GM12892 (cell line): ENCODE results near the gene RBM8A.
A peak's percentile ranks its signal among the peaks of the same experiment; 100 is the strongest.

Experiments
- DNase-seq: peaks from one replicate; pipeline ENCODE4 v3.0.0; 2011; ENCODE audit not compliant: insufficient read length
- FAIRE-seq: peaks from 2 replicates; lab custom pipeline; 2011; peaks lifted over from hg19 to GRCh38; lab: Jason Lieb, UNC
- POLR2A ChIP-seq: IDR thresholded peaks from 2 replicates; pipeline ENCODE4 v1.6.1; 2011; ENCODE audit warnings: low read depth, low read length, control low read depth
- POLR2AphosphoS5 ChIP-seq: IDR thresholded peaks from 2 replicates; pipeline ENCODE4 v1.6.1; 2011; ENCODE audit warnings: low read depth, low read length, control low read depth
- TAF1 ChIP-seq: IDR thresholded peaks from 2 replicates; pipeline ENCODE4 v1.6.1; 2011; ENCODE audit warnings: low read depth, mild to moderate bottlenecking, control low read depth, low read length, borderline replicate concordance

Gene RBM8A

GRCh38 chr1:145887631-145888030 is 39.7 kb downstream of the RBM8A start:
- DNase-seq = no peak
- no peak for FAIRE-seq
- TF ChIP-seq POLR2AphosphoS5 (no peak), POLR2A (no peak), TAF1 (no peak)

- TF ChIP-seq POLR2A (no peak), TAF1 (no peak), POLR2AphosphoS5 (no peak)
- FAIRE-seq (no peak), DNase-seq (no peak)
Measured at GRCh38 chr1:145886816-145887215, 40.5 kb downstream of the RBM8A start.

GRCh38 chr1:145886390-145886789 is 40.9 kb downstream of the RBM8A start:
- no peak for FAIRE-seq
- DNase-seq = no peak
- no peak for TF ChIP-seq POLR2AphosphoS5
- TF ChIP-seq TAF1 = no peak
- TF ChIP-seq POLR2A = no peak

GRCh38 chr1:145885738-145886287 is 41.5 kb downstream of the RBM8A start, which contains the start of gene ANKRD35:
ANKRD35 (minus strand) TSS chr1:145885866; CDS start chr1:145885758, 108 bp downstream.
- DNase-seq (peak; percentile 97), FAIRE-seq (peak; percentile 53)
- TF ChIP-seq POLR2AphosphoS5 (no peak), POLR2A (no peak), TAF1 (no peak)

GRCh38 chr1:145884675-145885074 is 42.6 kb downstream of the RBM8A start:
- TF ChIP-seq TAF1 (no peak), POLR2A (no peak), POLR2AphosphoS5 (no peak)
- DNase-seq (no peak), FAIRE-seq (peak; percentile 60)

GRCh38 chr1:145879775-145880174 is 47.5 kb downstream of the RBM8A start:
- FAIRE-seq = no peak
- no peak for TF ChIP-seq POLR2AphosphoS5
- no peak for TF ChIP-seq POLR2A
- TF ChIP-seq TAF1 = no peak
- DNase-seq = no peak

GRCh38 chr1:145878724-145879123 is 48.6 kb downstream of the RBM8A start:
- TF ChIP-seq TAF1 (no peak), POLR2AphosphoS5 (no peak), POLR2A (no peak)
- FAIRE-seq (no peak), DNase-seq (no peak)

GRCh38 chr1:145877923-145878486 is 49.3 kb downstream of the RBM8A start:
- TF ChIP-seq POLR2AphosphoS5 (no peak), TAF1 (no peak)
- FAIRE-seq = no peak
- DNase-seq = no peak

- TF ChIP-seq TAF1 (no peak), POLR2A (no peak), POLR2AphosphoS5 (no peak)
- DNase-seq (no peak), FAIRE-seq (no peak)
Measured at GRCh38 chr1:145874646-145875045, 52.6 kb downstream of the RBM8A start.

GRCh38 chr1:145871994-145872924 is 55.0 kb downstream of the RBM8A start:
- no peak for TF ChIP-seq POLR2A
- TF ChIP-seq TAF1 = no peak
- no peak for TF ChIP-seq POLR2AphosphoS5
- DNase-seq = no peak
- FAIRE-seq = no peak
